Measurements from ENCODE around the gene HFE.
A peak's percentile ranks its signal among the peaks of the same experiment; 100 is the strongest.

HFE gene

GRCh38 chr6:26053992-26054780 lies 33.0 kb upstream of the HFE start:
- no peaks in the 10 kb centered on the region for H4K20me1 ChIP-seq (ENCODE audit: insufficient read depth, low read length)
- peak overlapping the region; percentile 70 for H3K4me3 ChIP-seq (ENCODE audit: low read length)
- H3K79me2 ChIP-seq (ENCODE audit: low read length), result no peaks in the 10 kb centered on the region
- H3K9ac ChIP-seq (ENCODE audit: low read length), result peak overlapping the region; percentile 88
- peak overlapping the region; percentile 90 for H3K27ac ChIP-seq (ENCODE audit: low read length)
- H3F3A ChIP-seq (ENCODE audit: insufficient read depth, low read length), result peaks cover 25% of the 10 kb centered on the region
- no peaks in the 10 kb centered on the region for H3K9me3 ChIP-seq (replicated peaks; ENCODE audit: insufficient read depth, low read length)
- no peak for DNase-seq
- H3K4me2 ChIP-seq (ENCODE audit: low read depth, low read length), result peak overlapping the region; percentile 86
- peak overlapping the region; percentile 19 for H2AFZ ChIP-seq (ENCODE audit: low read length)
- H3K36me3 ChIP-seq (replicated peaks; ENCODE audit: insufficient read depth, low read length), result no peaks in the 10 kb centered on the region
- no peak for TF ChIP-seq CTCF (IDR thresholded peaks at IDR 0.05; ENCODE audit: low read length)
- TF ChIP-seq EZH2 (optimal IDR thresholded peaks at IDR 0.05; ENCODE audit: low read depth, low read length), result no peak
- TF ChIP-seq EZH2phosphoT487 (IDR thresholded peaks at IDR 0.05; ENCODE audit: low read length), result no peak
- H3K9me2 ChIP-seq (replicated peaks; ENCODE audit: insufficient read depth, low read length), result no peaks in the 10 kb centered on the region
- peaks cover 10% of the 10 kb centered on the region for H3K4me1 ChIP-seq (ENCODE audit: low read length)
- H3K27me3 ChIP-seq (replicated peaks; ENCODE audit: insufficient read depth, low read length), result no peaks in the 10 kb centered on the region

- no peaks in the 10 kb centered on the region for H3K36me3 ChIP-seq (replicated peaks; ENCODE audit: insufficient read depth, low read length)
- DNase-seq, result peak; percentile 92
- H3K9me3 ChIP-seq (replicated peaks; ENCODE audit: insufficient read depth, low read length), result no peaks in the 10 kb centered on the region
- peak overlapping the region; percentile 70 for H3K4me3 ChIP-seq (ENCODE audit: low read length)
- H3K9ac ChIP-seq (ENCODE audit: low read length), result peak overlapping the region; percentile 88
- H3K9me2 ChIP-seq (replicated peaks; ENCODE audit: insufficient read depth, low read length), result no peaks in the 10 kb centered on the region
- peak overlapping the region; percentile 86 for H3K4me2 ChIP-seq (ENCODE audit: low read depth, low read length)
- H3K27ac ChIP-seq (ENCODE audit: low read length), result peak overlapping the region; percentile 90
- H2AFZ ChIP-seq (ENCODE audit: low read length), result peak overlapping the region; percentile 19
- no peaks in the 10 kb centered on the region for H3K79me2 ChIP-seq (ENCODE audit: low read length)
- H3K4me1 ChIP-seq (ENCODE audit: low read length), result peaks cover 10% of the 10 kb centered on the region
- H4K20me1 ChIP-seq (ENCODE audit: insufficient read depth, low read length), result no peaks in the 10 kb centered on the region
- no peak for TF ChIP-seq EZH2 (optimal IDR thresholded peaks at IDR 0.05; ENCODE audit: low read depth, low read length)
- TF ChIP-seq CTCF (IDR thresholded peaks at IDR 0.05; ENCODE audit: low read length), result no peak
- no peak for TF ChIP-seq EZH2phosphoT487 (IDR thresholded peaks at IDR 0.05; ENCODE audit: low read length)
- H3K27me3 ChIP-seq (replicated peaks; ENCODE audit: insufficient read depth, low read length), result no peaks in the 10 kb centered on the region
- H3F3A ChIP-seq (ENCODE audit: insufficient read depth, low read length), result peaks cover 25% of the 10 kb centered on the region
Observed at GRCh38 chr6:26054781-26055718, 32.2 kb upstream of the HFE start.

- H3K36me3 ChIP-seq (replicated peaks; ENCODE audit: insufficient read depth, low read length), result no peaks in the 10 kb centered on the region
- peaks cover 25% of the 10 kb centered on the region for H3F3A ChIP-seq (ENCODE audit: insufficient read depth, low read length)
- no peaks in the 10 kb centered on the region for H4K20me1 ChIP-seq (ENCODE audit: insufficient read depth, low read length)
- peak overlapping the region; percentile 86 for H3K4me2 ChIP-seq (ENCODE audit: low read depth, low read length)
- peak; percentile 93 for DNase-seq
- no peaks in the 10 kb centered on the region for H3K9me3 ChIP-seq (replicated peaks; ENCODE audit: insufficient read depth, low read length)
- no peaks in the 10 kb centered on the region for H3K9me2 ChIP-seq (replicated peaks; ENCODE audit: insufficient read depth, low read length)
- peak overlapping the region; percentile 88 for H3K9ac ChIP-seq (ENCODE audit: low read length)
- peak overlapping the region; percentile 90 for H3K27ac ChIP-seq (ENCODE audit: low read length)
- no peaks in the 10 kb centered on the region for H3K79me2 ChIP-seq (ENCODE audit: low read length)
- no peak for TF ChIP-seq EZH2 (optimal IDR thresholded peaks at IDR 0.05; ENCODE audit: low read depth, low read length)
- TF ChIP-seq EZH2phosphoT487 (IDR thresholded peaks at IDR 0.05; ENCODE audit: low read length), result no peak
- TF ChIP-seq CTCF (IDR thresholded peaks at IDR 0.05; ENCODE audit: low read length), result no peak
- H2AFZ ChIP-seq (ENCODE audit: low read length), result peak overlapping the region; percentile 44
- peak overlapping the region; percentile 70 for H3K4me3 ChIP-seq (ENCODE audit: low read length)
- H3K27me3 ChIP-seq (replicated peaks; ENCODE audit: insufficient read depth, low read length), result no peaks in the 10 kb centered on the region
- H3K4me1 ChIP-seq (ENCODE audit: low read length), result peaks cover 10% of the 10 kb centered on the region
Observed at GRCh38 chr6:26055719-26056582, 31.3 kb upstream of the HFE start.
